GM18502 (cell line): ENCODE measurements around the gene RRBP1.

ENCODE experiments used
- ATAC-seq: cut with Tn5 transposase; IDR thresholded peaks from one replicate; pipeline ENCODE4 v1.9.1; 2021; ENCODE audit warnings: mild to moderate bottlenecking; ENCODE audit not compliant: unreplicated experiment, poor library complexity

The RRBP1 gene

DNA sequence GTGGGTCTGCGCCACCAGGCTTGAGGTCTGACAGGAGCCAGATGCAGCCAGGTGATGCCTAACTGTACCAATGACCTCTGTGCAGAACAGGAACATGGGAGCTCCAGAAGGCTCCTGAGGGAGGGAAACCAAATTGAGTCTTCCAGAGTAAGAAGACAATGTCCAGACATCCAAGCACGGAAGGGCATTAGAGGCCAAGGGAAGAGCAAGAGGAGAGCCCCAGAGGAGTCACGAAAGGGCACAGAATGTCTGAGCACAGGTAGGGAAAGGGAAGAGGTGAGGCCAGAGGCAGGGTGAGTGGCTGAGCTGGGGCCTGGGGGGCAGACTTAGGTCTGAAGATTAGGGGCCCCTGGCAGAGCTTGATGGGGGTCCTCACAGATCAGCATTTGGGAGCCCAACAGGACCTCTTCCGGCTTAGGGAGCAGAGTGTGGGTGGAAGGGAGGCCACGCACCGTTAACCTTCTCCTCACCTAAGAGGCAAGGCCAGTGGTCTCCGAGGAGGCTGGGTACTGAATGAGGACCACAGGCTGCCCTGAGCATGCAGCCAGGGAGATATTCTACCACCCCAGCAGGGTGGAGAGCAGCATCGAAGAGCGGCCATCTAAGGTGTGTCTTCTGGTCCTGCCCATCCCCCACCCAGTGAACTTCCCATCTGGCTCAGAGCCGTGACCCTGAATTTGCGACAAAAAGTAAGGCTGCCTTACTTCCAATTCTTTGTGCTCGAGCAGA, 41.7 kb downstream of the RRBP1 start:
- ATAC-seq, result no peak

DNA sequence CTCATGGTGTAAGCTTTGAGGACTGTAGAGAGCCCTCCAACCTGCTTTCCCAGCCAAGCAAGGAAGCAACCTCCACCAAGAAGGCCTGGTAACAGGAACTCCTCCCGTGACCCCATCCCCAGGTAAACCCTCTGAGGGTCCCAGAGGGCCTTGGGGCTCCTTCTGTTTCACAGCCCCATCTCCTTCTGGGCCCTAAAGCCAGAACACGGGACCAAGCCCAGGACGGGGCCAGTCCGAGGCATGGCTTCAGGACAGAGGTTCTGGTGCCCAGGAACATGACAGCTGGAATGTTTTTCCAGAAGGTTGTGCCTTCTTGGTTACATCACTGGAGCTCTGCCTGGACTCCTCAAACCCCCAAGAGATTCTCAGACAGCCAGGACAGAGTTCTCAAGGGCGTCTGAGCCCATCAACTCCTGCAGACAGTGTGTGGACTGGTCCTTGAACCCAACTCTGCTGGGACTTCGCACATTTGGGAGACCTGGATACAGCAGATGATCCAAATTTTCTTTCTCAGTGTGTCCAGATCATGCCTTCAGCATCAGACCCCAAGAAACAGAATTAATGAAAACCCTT, 43.1 kb downstream of the RRBP1 start:
- ATAC-seq, result no peak

DNA sequence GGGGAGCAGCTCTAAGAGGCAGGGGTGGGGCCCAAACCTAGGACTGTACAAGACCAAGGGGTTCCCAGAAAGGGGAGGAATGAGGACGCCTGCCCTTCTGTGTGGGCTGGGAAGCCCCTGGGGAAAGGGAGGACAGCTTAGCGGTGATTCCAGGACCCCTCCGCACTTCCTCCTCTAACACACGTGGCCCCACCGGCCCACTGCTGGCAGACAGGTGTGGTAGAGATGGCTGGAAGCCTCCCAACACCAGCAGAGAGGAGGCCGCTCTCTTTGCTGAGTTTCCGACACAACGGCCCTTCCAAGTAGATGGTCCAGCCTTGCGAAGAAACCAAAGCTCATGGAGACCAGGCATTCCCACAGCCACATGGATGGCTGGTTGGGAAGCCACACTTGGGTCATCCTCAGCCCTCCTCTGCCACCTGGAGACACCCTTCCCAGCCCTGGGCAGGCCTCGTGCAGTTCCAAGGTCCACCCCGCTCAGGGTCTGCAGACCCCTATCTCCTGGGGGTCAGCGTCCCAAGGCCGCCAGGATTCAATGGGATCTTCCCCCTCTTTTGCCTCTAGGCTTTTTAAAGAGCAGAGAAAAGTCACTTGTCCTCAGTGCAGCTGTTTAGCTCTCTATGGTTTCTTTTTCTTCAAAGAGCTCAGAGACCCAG, 43.9 kb downstream of the RRBP1 start:
- no peak for ATAC-seq

DNA sequence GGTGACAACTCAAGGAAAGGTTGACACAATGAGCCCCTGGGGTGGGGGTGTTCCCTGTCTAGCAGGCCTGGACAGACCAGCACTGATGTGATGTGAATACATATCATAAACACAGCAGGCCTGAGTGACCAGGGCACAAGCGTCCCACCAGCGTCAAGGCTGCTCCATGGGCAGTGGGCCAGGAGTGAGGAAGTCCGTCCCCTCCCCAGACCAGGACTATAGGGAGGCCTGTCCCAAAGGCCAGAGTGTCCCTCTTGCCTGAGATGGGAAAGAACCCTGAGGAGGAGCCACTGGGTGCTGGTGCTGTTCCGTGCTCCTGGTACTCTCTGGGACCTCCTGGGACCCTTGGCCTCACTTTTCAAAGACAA, 44.6 kb downstream of the RRBP1 start:
- no peak for ATAC-seq

DNA sequence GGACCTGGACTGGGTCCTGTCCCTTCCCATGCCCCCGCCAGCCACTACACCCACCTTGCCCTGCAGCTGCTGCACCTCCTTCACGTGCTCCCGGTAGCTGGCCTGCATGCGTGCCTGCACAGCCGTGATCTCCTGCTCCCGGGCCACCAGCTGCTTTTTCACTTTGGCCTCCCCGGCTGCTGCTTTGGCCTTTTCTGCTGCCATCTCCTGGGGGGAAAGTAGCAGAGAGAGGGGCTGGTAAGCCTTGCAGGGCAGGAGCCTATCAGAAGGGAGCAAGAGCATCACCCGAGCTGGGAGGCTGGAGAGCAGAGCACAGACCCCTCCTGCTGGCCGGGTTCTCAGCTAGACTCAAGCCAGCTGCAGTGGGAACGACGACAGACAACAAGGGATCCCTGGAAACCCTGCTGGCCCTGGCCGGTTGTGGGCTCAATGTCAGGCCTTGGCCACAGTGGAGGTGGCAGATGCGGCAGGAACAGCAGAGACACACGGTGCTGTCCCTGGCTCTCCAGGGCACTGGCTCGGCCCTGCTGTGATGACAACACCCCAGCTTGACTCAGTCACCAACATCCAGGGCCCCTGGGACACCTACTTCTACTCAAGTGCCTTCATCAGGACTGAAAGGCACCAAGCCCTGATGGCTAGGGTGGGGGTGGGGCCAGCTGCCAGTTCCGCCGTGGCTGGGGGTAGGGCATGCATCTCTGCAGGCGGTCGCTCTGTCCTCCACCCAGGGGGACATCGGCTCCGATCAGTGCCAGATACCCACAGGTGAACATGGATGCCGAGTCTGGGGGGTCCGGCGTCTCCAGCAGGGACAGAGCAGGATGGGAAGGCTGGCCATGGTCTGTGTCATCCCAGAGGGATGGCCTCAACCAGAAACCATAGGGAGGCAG, 45.3 kb downstream of the RRBP1 start:
- ATAC-seq, result no peak

DNA sequence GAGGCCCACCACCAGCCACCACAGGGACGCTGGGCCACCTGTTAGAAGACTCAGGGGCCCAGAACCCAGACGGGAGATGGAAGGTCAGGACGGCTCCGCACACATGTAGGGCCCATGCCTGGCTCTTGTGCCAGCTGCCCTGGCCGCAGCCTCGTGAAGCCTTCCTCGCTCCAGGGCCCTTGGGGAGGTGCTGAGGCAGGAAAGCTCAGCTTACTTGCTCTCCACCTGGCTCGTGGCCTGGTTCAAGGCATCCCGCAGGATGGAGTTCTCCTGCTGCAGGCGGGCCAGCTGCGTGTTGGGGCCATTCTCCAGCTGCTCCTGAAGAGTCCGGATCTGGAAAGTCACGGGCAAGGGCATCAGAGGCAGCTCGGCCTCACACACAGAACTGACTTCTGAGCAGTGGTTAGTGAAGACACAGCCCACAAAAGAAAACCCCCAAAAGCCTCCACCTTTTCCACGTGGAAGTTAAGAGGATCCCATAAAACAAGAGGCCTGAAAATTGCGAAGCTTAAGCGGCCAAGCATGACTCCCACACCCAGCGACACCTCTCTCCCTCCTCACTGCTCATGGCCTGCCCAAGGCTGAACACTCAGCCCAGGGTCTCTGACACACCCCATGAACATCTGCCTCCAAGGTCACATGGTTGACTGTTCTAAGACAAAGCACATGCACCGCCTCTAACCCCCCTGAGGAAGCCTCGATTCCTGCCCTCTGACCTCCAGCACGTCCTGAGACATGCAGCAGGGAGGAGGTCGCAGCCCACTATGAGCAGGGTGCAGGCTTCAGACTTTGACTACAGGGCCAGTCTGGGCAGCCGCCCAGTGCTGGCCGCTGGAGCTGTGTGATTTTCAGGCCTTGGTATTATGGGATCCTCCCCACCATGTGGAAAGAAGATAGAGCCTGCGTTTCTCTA, 46.5 kb downstream of the RRBP1 start:
- no peak for ATAC-seq

DNA sequence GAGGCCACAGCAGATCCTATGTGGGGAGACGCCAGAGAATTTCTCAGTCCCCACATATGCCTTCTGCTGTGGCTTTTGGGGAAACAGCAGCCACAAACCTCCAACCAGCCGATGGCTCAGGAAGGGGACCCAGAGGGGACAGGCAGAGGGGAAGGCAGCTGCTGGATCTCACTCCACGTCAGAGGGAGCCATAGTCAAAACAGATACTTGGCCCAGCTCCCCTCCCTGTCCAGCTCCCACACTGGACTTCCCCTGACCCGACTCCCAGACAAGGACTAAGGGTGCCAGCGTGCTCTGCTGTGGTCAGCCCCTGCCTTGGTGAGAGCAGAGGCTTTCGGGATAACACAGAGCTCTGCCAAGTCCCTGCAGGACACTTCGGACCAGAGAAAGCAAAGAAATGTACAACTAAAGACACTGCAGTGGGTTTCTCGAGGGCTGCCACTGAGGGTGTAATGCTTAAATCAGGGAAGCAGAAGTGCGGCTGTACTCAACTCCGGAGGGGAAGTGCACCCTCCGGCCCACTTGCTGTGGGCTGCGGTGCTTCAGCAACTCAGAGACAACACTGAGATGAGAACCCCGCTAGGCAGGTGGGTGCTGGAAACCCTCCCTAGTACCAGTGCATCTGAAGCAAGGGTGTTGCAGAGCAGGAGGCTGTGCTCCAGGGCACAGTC, 47.2 kb downstream of the RRBP1 start:
- ATAC-seq, result no peak

DNA sequence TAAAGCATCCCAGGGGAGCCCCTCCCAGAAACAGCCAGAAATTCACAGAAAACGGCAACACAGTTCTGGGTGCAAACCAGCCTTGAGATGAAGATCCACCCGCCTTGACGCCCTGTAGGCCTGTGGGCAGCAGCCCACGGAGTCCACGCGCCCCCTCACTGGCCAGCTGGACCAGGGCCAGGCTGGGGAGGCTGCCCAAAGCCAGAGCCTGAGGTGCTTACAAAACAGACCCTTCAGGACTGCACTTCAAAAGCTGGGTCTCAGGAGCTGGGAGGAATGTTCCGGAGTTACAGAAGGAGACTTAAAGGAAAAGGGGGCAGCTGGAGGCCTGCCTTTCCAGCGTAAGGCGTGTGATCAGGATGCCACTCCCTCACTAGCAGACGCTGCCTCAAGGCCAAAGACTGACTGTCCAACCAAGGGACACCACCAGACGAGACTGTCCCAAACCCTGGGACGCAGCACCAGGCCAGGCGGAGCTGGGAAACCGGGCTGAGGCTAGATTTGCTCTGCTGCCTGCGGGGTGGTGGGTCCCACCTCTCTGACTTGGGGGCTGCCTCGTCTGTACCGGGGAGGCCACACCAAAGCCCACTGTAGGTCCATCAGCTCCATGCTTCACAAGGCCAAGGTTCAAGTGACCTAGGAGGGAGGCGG, 48.1 kb downstream of the RRBP1 start:
- ATAC-seq, result no peak

DNA sequence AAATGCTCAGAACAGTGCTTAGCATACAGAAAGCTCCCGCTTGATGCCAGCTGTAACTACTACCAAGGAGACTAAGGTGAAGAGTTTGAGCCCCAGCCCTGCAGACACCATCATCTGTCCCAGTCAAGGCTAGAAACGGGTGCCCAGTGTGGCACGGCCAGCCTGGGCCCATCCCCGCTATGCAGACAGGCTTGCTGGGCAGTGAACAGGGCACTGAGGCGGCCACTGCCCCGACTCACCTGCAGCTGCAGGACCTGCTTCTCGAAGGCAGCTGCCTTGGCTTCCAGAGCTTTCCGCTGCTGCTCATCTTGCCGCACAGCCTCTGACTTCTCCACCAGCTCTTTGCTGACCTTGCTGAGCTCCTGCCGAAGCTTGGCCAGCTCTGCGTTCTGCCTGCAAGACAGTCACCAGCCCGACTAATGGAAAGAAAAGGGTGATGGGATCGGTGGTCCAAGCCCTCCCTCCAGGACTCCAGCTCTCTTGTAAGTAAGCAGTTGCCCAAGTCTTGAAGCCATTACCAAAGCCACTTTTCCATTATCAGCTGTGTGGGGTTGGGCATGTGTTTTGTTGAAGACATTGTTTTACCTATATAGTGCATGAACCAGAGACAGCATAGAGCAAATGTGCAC, 48.7 kb downstream of the RRBP1 start:
- ATAC-seq, result no peak

DNA sequence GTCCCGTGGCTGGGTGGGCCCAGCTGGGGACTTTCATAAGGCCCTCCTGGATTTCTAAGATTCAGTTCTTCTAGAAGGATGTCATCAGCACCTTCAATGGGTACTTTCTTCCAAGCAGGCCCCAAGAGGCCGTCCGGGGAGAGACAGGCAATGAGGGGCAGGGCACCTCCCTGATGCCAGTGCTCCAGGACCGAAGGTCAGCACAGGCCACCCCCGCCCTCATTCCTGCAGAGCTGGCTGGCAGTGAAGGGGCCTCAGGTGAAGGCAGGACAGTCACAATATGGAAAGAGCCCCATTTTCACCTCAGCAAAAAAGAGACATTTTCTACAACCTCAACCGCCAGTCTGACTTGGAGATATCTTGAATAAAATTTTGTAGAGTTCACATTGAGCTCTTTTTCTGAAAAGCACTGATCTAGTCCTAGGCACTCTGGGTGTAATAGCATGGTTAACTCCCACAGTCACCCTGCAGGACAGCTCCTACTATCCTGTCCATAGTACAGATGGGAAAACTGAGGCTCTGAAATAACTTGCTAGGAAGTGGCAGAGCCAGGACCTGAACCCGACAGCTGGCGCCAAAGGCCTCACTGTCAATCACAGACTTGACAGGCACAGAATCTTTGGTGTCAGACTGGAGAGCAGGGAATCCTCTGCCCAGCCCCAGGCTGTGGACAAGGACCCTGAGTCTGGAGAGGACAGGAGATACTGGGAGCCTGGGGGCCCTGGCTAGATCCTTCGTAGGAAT, 50.3 kb downstream of the RRBP1 start:
- no peak for ATAC-seq

DNA sequence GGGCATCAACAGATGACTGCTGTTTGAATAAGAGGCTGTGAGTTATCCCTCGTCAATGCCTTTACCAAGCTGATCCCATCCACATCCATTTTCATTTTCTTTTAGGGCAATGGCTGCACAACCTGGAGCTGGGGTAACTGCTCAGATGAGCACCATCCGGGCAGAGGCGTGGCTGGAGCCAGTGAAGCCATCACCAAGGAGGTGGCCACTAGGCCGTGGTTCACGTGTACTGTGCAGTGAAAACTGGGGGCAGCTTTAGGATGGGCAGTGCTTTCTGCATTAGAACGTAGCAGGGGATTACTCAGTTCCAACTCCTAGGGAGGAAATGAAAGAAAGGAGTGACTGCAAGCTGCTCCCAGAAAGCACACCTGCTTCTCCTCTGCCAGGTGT, 51.2 kb downstream of the RRBP1 start:
- no peak for ATAC-seq

DNA sequence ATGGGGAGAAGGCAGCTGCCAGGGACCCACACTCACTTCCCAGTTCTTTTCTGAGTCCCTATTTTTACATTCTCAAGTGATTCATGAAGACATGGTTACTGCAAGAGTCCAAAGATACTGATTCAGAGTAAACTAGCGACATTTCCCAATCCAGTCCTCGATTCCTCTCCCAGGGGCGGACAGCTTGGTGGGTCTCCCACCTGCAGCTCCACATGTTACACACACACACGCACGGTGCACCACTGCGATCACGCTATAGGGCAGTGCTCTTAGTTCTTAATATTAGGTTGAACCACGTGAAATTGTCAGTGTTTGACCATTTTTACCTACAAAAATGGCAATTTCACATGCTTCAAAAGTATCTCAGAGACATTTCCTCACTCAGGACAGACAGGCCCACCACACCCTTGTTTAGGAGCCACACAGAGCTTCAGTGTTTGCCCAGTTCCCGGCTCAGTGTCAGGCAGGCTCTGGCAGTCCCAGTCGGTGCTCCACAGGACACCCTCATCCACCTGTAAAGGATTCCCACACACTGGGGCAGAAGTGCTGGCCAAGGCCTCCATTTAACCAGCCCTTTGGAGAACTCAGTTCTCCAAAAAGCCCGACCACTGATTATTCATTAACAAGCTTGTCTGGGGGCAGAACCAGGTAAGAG, 51.8 kb downstream of the RRBP1 start:
- ATAC-seq, result no peak

DNA sequence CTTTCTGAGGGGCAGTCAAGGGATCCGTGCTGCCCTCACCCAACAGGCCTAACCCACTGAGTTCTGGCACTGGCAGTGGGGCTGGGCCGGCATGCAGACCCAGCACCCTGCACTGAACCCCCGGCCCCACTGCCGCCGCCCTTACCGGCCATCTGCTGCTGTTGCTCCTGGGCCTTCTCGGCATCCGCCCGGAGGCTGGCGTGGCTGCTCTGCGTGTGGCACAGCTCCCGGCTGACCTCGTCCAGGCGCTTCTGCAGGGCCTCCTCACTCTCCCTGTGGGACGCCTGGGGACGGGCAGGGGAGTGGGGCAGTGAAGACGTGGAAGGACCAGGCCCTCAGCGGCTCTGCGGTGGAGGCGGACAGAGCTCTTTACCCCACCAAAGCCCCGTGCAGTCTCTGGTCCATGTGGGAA, 52.4 kb downstream of the RRBP1 start:
- no peak for ATAC-seq

DNA sequence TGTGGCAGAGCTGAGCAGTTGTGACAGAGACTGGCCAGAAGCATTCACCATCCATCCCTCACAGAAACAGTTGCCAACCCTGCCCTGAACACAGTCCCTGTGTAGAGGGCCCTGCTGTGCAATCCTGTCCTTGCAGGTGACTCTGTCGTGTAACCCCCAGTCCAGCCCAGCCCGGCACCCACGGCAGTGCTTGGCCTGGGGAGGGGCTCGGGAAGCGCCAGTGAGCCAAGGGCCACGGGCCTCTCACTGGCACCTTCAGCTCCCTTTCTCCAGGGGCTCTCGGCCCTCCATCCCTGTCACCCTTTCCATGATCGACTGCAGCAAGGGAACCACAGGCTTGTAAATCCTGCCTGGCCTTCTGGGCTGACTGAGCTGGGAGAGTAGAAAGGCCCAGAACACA, 53.0 kb downstream of the RRBP1 start:
- ATAC-seq, result no peak

DNA sequence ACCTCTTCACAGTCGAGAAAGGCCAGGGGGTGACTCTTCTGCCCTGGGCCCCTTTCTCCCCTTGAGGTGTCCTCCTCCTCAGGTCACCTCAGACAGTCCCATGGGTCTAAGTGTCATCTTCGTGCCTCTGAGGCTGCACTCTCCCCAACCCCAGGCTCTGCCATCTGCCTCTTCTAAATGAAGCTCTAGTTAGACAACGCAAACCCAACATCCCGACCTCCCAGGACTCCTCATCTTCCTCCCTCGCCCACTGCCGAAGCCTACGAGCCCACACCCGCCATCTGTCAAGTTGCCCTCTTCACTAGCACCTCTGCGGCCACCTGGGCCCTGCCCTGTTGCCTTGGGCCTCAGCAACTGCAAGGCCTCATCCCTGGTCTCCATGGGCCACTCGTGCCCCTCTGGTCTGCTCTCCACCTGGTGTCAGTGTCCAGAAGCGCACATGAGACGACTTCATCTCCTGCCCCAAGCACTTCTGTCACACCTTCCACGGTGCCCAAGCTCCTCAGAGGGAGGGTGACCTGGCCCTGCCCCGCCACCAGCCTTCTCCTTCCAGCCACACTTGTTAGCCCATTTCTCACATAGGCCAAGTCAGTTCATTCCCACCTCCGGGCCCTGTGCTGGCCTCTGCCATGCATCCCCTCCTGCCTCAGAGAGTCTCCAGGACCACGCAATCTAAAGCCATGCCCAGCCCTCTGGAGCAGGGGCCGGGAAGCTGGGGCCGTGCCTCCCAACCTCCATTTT, 53.8 kb downstream of the RRBP1 start:
- ATAC-seq, result no peak

DNA sequence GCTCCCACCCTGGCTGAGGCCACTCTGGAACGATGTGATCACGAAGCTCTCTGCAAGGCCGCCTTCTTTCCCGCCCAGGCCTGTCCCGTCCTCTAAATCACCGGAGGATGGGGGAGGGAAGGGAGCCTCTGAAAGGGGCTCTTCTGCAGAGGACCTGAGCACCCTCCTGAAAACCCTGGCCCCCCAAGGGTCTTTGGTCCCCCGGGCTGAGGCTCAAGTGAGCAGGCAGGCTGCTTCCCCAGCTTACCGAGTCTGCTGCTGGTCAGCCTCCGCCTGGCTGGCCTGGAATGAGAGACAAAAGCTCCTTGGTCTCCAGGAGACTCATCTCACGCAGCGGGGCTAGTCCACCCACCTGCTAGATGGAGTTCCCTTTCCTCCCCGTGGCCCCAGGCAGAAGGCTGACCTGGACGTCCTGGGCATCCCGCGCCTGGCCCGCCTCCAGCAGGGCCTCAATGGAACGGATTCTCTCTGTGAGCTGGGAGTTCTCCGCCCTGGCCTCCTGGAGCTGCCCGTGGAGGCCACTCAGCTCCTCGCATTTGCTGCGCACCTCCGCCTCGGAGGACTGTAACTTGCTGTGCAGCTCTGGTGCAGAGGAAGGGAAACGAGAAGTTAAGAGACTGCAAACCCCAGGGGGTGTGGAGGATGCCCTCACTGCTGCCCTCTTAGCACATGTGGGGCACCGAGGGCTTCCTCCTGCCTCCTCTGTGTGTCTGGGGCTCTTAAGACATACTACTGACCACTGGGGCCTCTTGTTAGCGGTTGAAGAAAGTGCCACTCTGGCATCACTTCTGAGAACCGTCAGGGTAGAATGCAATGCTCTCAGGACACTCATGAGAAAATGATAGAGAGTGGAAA, 54.7 kb downstream of the RRBP1 start:
- ATAC-seq, result no peak
